Coronary artery (tissue), 2 donors: ENCODE measurements around the gene PASK.

Source experiments
- DNase-seq: peaks from one replicate; pipeline ENCODE4 v3.0.0-alpha.2; 2017; ENCODE audit warnings: low spot score
- H3K27ac ChIP-seq, 2 donors: fragments of 200-600 bp; sonication (generic); one replicate each; pipeline ENCODE4 v1.5.1; 2016 to 2019
- H3K4me3 ChIP-seq: fragments of 200-600 bp; sonication (generic); 2 replicates; pipeline ENCODE4 v1.5.1; 2016; ENCODE audit warnings: mild to moderate bottlenecking, moderate library complexity
- TF ChIP-seq, protein P1 (sequence below): fragments of 200-600 bp; sonication (generic); IDR thresholded peaks from one replicate; pipeline ENCODE4 v1.5.1; 2019; ENCODE audit warnings: antibody characterized with exemption

Gene PASK

DNA sequence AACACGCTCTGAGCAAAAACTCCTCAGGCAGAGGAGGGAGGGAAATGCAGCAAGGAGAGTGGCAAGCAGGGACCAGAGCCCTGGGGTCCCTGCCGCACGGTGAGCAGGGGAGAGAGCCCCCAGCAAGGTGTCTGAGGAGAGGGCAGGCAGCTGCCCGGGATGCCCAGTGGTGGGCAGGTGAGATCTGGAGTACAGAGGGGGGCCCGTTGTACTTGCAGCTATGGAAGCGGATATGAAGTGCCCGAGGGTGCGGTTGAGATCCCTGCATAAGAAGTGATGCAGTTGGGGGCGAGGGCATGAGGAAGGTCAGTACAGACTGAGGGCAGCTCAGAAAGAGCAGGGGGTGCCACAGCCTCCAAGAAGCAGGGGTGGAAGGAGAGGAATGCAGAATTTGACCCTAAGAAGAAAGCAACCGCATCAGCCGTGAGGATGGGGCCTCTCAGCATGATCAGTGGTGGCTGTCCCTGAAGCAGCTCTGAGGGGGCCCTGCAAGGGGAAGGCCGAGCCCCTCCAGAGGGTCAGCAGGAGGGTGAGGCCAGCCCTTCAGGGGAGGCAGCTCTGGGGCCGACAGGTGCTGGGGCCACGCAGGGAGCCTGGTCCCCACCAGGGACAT lies 76.6 kb downstream of the PASK start:
- Histone ChIP-seq H3K27ac (no peak overlapping the region), H3K4me3 (no peak overlapping the region)
- TF ChIP-seq, protein P1, sequence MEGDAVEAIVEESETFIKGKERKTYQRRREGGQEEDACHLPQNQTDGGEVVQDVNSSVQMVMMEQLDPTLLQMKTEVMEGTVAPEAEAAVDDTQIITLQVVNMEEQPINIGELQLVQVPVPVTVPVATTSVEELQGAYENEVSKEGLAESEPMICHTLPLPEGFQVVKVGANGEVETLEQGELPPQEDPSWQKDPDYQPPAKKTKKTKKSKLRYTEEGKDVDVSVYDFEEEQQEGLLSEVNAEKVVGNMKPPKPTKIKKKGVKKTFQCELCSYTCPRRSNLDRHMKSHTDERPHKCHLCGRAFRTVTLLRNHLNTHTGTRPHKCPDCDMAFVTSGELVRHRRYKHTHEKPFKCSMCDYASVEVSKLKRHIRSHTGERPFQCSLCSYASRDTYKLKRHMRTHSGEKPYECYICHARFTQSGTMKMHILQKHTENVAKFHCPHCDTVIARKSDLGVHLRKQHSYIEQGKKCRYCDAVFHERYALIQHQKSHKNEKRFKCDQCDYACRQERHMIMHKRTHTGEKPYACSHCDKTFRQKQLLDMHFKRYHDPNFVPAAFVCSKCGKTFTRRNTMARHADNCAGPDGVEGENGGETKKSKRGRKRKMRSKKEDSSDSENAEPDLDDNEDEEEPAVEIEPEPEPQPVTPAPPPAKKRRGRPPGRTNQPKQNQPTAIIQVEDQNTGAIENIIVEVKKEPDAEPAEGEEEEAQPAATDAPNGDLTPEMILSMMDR, result no peak
- no peak for DNase-seq

DNA sequence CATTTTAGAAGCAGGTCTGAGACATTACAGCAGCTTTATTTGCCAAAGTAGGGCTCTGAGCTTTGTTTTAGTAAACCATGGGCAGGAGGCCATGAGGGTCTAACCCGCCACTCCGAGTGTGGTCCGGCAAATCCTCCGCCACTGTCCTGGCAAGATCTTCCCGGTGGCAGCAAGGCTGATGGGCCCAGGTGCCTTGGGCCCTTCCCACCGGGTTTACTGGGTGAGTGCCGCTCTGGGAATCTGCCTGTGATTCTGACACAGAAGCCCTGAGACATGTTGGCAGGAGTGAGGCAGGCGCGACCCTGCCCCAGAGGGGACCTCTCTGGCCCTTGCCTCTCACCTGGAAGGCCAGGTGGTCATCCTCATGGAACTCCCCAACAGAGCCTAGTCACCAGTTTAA lies 77.1 kb downstream of the PASK start:
- TF ChIP-seq, protein P1, result no peak
- H3K27ac ChIP-seq, result no peak overlapping the region
- no peak for DNase-seq
- H3K4me3 ChIP-seq, result no peak overlapping the region

- Histone ChIP-seq H3K27ac (no peak overlapping the region), H3K4me3 (no peak overlapping the region)
- peak; percentile 69 for DNase-seq
- TF ChIP-seq, protein P1, result no peak
These were observed 77.6 kb downstream of the PASK start for GRCh38 chr2:241071677-241072111.

DNA sequence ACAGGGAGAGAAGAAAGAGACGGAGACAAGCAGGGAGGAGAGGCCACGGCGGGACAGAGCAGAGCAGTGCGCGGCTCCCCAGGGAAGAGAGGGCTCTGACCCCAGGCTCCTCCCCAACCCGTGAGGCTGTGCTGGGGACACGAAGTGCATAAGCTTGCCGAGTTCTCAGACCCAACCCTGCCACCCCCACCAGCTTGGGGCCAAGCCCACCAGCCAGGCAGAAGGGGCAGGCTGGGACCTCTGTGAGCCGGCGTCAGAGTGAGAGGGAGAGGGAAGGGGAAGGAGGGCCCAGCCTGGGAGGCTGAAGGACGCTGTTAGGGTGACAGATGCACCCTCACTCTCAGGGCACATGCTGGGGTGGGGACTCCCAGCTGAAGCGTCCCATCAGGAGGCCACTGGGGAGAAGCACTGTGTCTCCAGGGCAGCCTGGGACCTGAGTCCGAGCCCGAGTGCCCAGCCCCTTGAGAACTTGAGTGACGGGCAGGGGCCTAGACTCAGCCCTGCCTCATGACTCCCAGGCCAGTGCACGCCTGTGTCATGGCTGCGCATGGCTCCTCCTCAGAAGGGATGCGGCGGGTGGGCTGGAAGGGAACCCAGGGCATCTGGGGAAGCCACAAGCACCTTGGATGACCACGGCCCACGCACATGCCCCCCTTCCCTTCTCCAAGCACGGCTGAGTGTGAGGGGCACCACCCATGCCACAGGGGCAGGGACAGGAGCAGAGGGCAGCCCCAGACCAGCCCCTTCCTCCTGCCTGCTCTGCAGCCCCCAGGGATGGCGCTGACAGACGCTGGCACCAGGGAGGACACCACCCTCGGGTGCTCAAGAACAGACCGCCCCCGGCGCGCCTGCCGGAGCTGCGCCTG lies 78.2 kb downstream of the PASK start:
- no peak overlapping the region for H3K4me3 ChIP-seq
- TF ChIP-seq, protein P1, result no peak
- no peak overlapping the region for H3K27ac ChIP-seq
- no peak for DNase-seq

GRCh38 chr2:241070361-241070760 lies 78.9 kb downstream of the PASK start:
- TF ChIP-seq, protein P1, result no peak

DNA sequence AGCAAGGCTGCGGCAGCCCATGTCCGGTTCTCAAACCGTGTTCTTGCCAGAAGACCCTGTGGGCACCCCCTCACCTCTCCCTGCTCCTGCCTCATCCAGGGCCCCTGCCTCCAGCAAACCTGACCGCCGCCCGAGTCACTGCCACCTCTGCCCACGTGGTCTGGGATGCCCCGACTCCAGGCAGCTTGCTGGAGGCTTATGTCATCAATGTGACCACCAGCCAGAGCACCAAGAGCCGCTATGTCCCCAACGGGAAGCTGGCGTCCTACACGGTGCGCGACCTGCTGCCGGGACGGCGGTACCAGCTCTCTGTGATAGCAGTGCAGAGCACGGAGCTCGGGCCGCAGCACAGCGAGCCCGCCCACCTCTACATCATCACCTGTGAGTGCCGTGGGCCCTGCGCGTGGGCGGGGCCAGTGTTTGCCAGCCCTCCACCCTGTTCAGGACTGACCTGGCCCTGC lies 79.4 kb downstream of the PASK start:
- H3K27ac ChIP-seq, result no peak overlapping the region
- no peak for DNase-seq
- no peak overlapping the region for H3K4me3 ChIP-seq
- TF ChIP-seq, protein P1, result no peak

More at GRCh38 chr2:241070361-241070760, 78.9 kb downstream of the PASK start:
- Histone ChIP-seq H3K27ac (no peak overlapping the region), H3K4me3 (no peak overlapping the region)
- no peak for DNase-seq
